ENCODE results near the gene NBPF10. TPM values are rescaled to one million over a fixed set of nuclear protein-coding genes. Genes with fewer than 3 reads are reported as not detected.
"Not testable (repeated sequence)": the region's sequence is repeated elsewhere in the genome, so short reads cannot be mapped to it uniquely, and the experiment has no call there.

NBPF10 gene, protein sequence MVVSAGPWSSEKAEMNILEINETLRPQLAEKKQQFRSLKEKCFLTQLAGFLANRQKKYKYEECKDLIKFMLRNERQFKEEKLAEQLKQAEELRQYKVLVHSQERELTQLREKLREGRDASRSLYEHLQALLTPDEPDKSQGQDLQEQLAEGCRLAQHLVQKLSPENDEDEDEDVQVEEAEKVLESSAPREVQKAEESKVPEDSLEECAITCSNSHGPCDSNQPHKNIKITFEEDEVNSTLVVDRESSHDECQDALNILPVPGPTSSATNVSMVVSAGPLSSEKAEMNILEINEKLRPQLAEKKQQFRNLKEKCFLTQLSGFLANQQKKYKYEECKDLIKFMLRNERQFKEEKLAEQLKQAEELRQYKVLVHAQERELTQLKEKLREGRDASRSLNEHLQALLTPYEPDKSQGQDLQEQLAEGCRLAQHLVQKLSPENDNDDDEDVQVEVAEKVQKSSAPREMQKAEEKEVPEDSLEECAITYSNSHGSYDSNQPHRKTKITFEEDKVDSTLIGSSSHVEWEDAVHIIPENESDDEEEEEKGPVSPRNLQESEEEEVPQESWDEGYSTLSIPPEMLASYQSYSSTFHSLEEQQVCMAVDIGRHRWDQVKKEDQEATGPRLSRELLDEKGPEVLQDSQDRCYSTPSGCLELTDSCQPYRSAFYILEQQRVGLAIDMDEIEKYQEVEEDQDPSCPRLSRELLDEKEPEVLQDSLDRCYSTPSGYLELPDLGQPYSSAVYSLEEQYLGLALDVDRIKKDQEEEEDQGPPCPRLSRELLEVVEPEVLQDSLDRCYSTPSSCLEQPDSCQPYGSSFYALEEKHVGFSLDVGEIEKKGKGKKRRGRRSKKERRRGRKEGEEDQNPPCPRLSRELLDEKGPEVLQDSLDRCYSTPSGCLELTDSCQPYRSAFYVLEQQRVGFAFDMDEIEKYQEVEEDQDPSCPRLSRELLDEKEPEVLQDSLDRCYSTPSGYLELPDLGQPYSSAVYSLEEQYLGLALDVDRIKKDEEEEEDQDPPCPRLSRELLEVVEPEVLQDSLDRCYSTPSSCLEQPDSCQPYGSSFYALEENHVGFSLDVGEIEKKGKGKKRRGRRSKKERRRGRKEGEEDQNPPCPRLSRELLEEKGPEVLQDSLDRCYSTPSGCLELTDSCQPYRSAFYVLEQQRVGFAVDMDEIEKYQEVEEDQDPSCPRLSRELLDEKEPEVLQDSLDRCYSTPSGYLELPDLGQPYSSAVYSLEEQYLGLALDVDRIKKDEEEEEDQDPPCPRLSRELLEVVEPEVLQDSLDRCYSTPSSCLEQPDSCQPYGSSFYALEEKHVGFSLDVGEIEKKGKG (N-terminal part only)
- total RNA-seq (2021; ENCODE audit: unreplicated experiment) (1.7 TPM), Bru-seq, nascent RNA (percentile 40 among the genes with signal in this experiment), BruChase-seq, experiment 1, labeled RNA remaining after a 6-hour chase (percentile 44 among the genes with signal in this experiment), BruChase-seq, experiment 2, labeled RNA remaining after a 2-hour chase (percentile 43 among the genes with signal in this experiment)
- polyA plus RNA-seq (2012) = 0.74 and 0.76 TPM in 2 replicates
- long read RNA-seq, partial matches to known transcripts = 8 of 19 reads
- long read RNA-seq, other reads (novel, unspliced or antisense) = 11 of 19 reads

- ATAC-seq; H4K20me1 ChIP-seq (ENCODE audit: insufficient read depth); H3K4me1 ChIP-seq (ENCODE audit: control insufficient read depth in 1 of 2, insufficient read depth in 2 of 2, low read length in 2 of 2); H3K4me2 ChIP-seq (ENCODE audit: low read length); H3K9ac ChIP-seq (ENCODE audit: low read length); H3K9me3 ChIP-seq (ENCODE audit: control insufficient read depth in 1 of 2, insufficient read depth in 1 of 2, low read depth in 1 of 2, low read length in 2 of 2); DNase-seq (ENCODE audit: low read depth, low spot score); RAD21 ChIA-PET (ENCODE audit: low non-redundant PET in 1 of 2, low total read pairs in 2 of 2, uncharacterized antibody in 2 of 2, unreplicated experiment in 2 of 2); H2AFZ ChIP-seq (ENCODE audit: low read depth, low read length, poor library complexity, severe bottlenecking); H3K27me3 ChIP-seq (ENCODE audit: insufficient read depth, low read length); POLR2A ChIA-PET; H3K27ac ChIP-seq (ENCODE audit: low read depth, low read length); intact Hi-C loops (cut with micrococcal nuclease); H3K4me3 ChIP-seq (replicated peaks in 1 of 2; ENCODE audit: low read depth in 1 of 2, low read length in 2 of 2); H3K36me3 ChIP-seq (ENCODE audit: control insufficient read depth in 1 of 2, insufficient read depth in 2 of 2, low read length in 2 of 2); BruUV-seq (replicated peaks); H3K79me2 ChIP-seq (ENCODE audit: insufficient read depth, low read length); H3K9me2 ChIP-seq (ENCODE audit: insufficient read depth); CTCF ChIA-PET: not testable (repeated sequence)
Measured at GRCh38 chr1:146144465-146144864, at the start of gene NBPF10. Gene NBPF10 (minus strand): TSS chr1:146144804. CDS start chr1:146144769, 35 bp downstream.

- H2AFZ ChIP-seq (ENCODE audit: low read depth, low read length, poor library complexity, severe bottlenecking); H4K20me1 ChIP-seq (ENCODE audit: insufficient read depth); BruUV-seq (replicated peaks); DNase-seq (ENCODE audit: low read depth, low spot score); H3K4me1 ChIP-seq (ENCODE audit: control insufficient read depth in 1 of 2, insufficient read depth in 2 of 2, low read length in 2 of 2); intact Hi-C loops (cut with micrococcal nuclease); CTCF ChIA-PET; POLR2A ChIA-PET; ATAC-seq; H3K4me2 ChIP-seq (ENCODE audit: low read length); H3K36me3 ChIP-seq (ENCODE audit: control insufficient read depth in 1 of 2, insufficient read depth in 2 of 2, low read length in 2 of 2); H3K4me3 ChIP-seq (replicated peaks in 1 of 2; ENCODE audit: low read depth in 1 of 2, low read length in 2 of 2); H3K79me2 ChIP-seq (ENCODE audit: insufficient read depth, low read length); H3K9me2 ChIP-seq (ENCODE audit: insufficient read depth); H3K9me3 ChIP-seq (ENCODE audit: control insufficient read depth in 1 of 2, insufficient read depth in 1 of 2, low read depth in 1 of 2, low read length in 2 of 2); H3K27me3 ChIP-seq (ENCODE audit: insufficient read depth, low read length); RAD21 ChIA-PET (ENCODE audit: low non-redundant PET in 1 of 2, low total read pairs in 2 of 2, uncharacterized antibody in 2 of 2, unreplicated experiment in 2 of 2); H3K27ac ChIP-seq (ENCODE audit: low read depth, low read length); H3K9ac ChIP-seq (ENCODE audit: low read length): not testable (repeated sequence)
Measured at GRCh38 chr1:146174531-146174930, 29.9 kb upstream of the NBPF10 start.

DNA sequence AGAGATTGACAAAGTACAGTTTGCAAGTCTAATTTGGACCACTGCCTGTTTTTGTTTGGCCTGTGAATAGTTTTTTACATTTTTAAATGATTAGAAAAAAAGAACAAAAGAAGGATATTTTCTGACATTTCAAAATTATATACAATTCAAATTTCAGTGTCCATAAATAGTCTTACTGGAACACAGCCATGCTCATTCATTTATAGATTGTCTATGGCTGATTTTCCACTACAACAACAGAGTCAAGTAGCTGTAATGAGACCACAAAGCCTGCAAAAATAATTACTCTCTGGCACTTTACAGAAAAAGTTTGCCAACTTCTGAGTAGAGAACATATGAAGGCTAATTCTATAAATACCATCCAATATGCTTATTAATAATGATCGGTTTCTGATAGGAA is 23.1 kb upstream of the NBPF10 start:
- H3K36me3 ChIP-seq (ENCODE audit: control insufficient read depth in 1 of 2, insufficient read depth in 2 of 2, low read length in 2 of 2); H3K27me3 ChIP-seq (ENCODE audit: insufficient read depth, low read length); H3K4me3 ChIP-seq (replicated peaks in 1 of 2; ENCODE audit: low read depth in 1 of 2, low read length in 2 of 2); DNase-seq (ENCODE audit: low read depth, low spot score); ATAC-seq; H2AFZ ChIP-seq (ENCODE audit: low read depth, low read length, poor library complexity, severe bottlenecking); H3K9ac ChIP-seq (ENCODE audit: low read length); H3K27ac ChIP-seq (ENCODE audit: low read depth, low read length); intact Hi-C loops (cut with micrococcal nuclease); H3K4me2 ChIP-seq (ENCODE audit: low read length); POLR2A ChIA-PET; CTCF ChIA-PET; H3K79me2 ChIP-seq (ENCODE audit: insufficient read depth, low read length); H3K9me2 ChIP-seq (ENCODE audit: insufficient read depth); H4K20me1 ChIP-seq (ENCODE audit: insufficient read depth); H3K9me3 ChIP-seq (ENCODE audit: control insufficient read depth in 1 of 2, insufficient read depth in 1 of 2, low read depth in 1 of 2, low read length in 2 of 2); RAD21 ChIA-PET (ENCODE audit: low non-redundant PET in 1 of 2, low total read pairs in 2 of 2, uncharacterized antibody in 2 of 2, unreplicated experiment in 2 of 2); H3K4me1 ChIP-seq (ENCODE audit: control insufficient read depth in 1 of 2, insufficient read depth in 2 of 2, low read length in 2 of 2); BruUV-seq (replicated peaks): not testable (repeated sequence)

DNA sequence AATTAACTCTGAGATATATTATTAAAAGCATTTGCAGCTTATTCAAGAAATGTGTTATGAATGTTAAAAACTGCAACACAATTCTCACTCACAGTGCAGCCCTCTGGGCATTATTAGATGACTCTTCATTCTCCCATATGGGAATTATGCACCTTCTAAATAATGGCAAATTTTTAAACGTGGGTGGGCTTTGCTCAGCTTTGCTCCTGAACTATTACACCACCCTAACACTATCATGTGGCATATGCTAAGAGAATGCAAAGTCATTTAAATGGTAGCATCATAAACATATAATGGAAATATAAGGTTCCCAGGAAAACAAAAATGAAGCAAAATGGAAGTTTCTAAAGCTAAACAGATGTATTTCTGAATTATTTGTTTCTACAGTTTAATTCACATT is 22.7 kb upstream of the NBPF10 start:
- intact Hi-C loops (cut with micrococcal nuclease); H3K4me2 ChIP-seq (ENCODE audit: low read length); BruUV-seq (replicated peaks); H3K79me2 ChIP-seq (ENCODE audit: insufficient read depth, low read length); H3K27ac ChIP-seq (ENCODE audit: low read depth, low read length); H4K20me1 ChIP-seq (ENCODE audit: insufficient read depth); CTCF ChIA-PET; DNase-seq (ENCODE audit: low read depth, low spot score); RAD21 ChIA-PET (ENCODE audit: low non-redundant PET in 1 of 2, low total read pairs in 2 of 2, uncharacterized antibody in 2 of 2, unreplicated experiment in 2 of 2); H3K9ac ChIP-seq (ENCODE audit: low read length); ATAC-seq; H3K9me3 ChIP-seq (ENCODE audit: control insufficient read depth in 1 of 2, insufficient read depth in 1 of 2, low read depth in 1 of 2, low read length in 2 of 2); POLR2A ChIA-PET; H3K4me3 ChIP-seq (replicated peaks in 1 of 2; ENCODE audit: low read depth in 1 of 2, low read length in 2 of 2); H3K27me3 ChIP-seq (ENCODE audit: insufficient read depth, low read length); H3K9me2 ChIP-seq (ENCODE audit: insufficient read depth); H3K36me3 ChIP-seq (ENCODE audit: control insufficient read depth in 1 of 2, insufficient read depth in 2 of 2, low read length in 2 of 2); H2AFZ ChIP-seq (ENCODE audit: low read depth, low read length, poor library complexity, severe bottlenecking); H3K4me1 ChIP-seq (ENCODE audit: control insufficient read depth in 1 of 2, insufficient read depth in 2 of 2, low read length in 2 of 2): not testable (repeated sequence)
